Panc1 (cell line): ENCODE results near the gene TMEM242. TPM values are rescaled to one million over a fixed set of nuclear protein-coding genes. Genes with fewer than 3 reads are reported as not detected.

Experiments used
- ATAC-seq: fragments of 200-7000 bp; cut with Tn5 transposase; 2 replicates; pipeline ENCODE4 v1.9.1; 2020; ENCODE audit warnings: mild to moderate bottlenecking, moderate library complexity
- BruUV-seq: library from RNA; stranded (reverse); fragments of 400-500 nt; replicated peaks from 2 replicates; lab custom pipeline; 2021; lab: Mats Ljungman, UMichigan
- CTCF ChIA-PET: fragments of 300-600 bp; sonication (Branson Sonifier 250); formaldehyde crosslinking; loops from one replicate; lab custom pipeline; 2022; ENCODE audit warnings: antibody characterized with exemption; lab: Charles Lee
- POLR2A ChIA-PET: fragments of 300-600 bp; sonication (Branson Sonifier 250); formaldehyde crosslinking; loops from one replicate; lab custom pipeline; 2022; ENCODE audit warnings: antibody characterized with exemption; lab: Charles Lee
- DNase-seq: peaks from one replicate; pipeline ENCODE4 v3.0.0-alpha.2; 2010; ENCODE audit warnings: low read depth, low spot score
- H3K27ac ChIP-seq: 2 replicates; pipeline ENCODE4 v1.5.1; 2011; ENCODE audit warnings: mild to moderate bottlenecking, low read length, inconsistent platforms
- H3K27me3 ChIP-seq: fragments of 200-500 bp; sonication (Bioruptor generic); 2 replicates; pipeline ENCODE4 v1.6.0; 2014; ENCODE audit warnings: low read length, inconsistent platforms; ENCODE audit not compliant: control insufficient read depth, insufficient read depth
- H3K36me3 ChIP-seq: fragments of 200-500 bp; sonication (Bioruptor generic); 2 replicates; pipeline ENCODE4 v1.5.1; 2014; ENCODE audit warnings: inconsistent platforms, mild to moderate bottlenecking, low read length, moderate library complexity; ENCODE audit not compliant: control insufficient read depth, insufficient read depth
- H3K4me1 ChIP-seq: 2 replicates; pipeline ENCODE4 v1.5.1; 2011; ENCODE audit warnings: inconsistent platforms, mild to moderate bottlenecking, low read length, moderate library complexity; ENCODE audit not compliant: control insufficient read depth, insufficient read depth
- H3K4me3 ChIP-seq, 2 experiments: 2 replicates each; pipeline ENCODE4 v1.5.1; 2011 to 2012; ENCODE audit warnings: low read depth in 2 of 2, low read length in 2 of 2, mild to moderate bottlenecking in 2 of 2, inconsistent platforms in 1 of 2, moderate library complexity in 1 of 2
- H3K9me3 ChIP-seq: fragments of 200-500 bp; sonication (Bioruptor generic); 2 replicates; pipeline ENCODE4 v1.5.1; 2014; ENCODE audit warnings: low read depth, mild to moderate bottlenecking, inconsistent platforms, low read length, moderate library complexity; ENCODE audit not compliant: control insufficient read depth, insufficient read depth
- CTCF ChIP-seq: fragments of 450-650 bp; IDR thresholded peaks from 2 replicates; pipeline ENCODE4 v1.5.1; 2017; ENCODE audit warnings: mild to moderate bottlenecking
- POLR2AphosphoS5 ChIP-seq: IDR thresholded peaks from 2 replicates; pipeline ENCODE4 v1.6.1; 2012; ENCODE audit warnings: mild to moderate bottlenecking, low read depth, low read length, moderate library complexity
- REST ChIP-seq, 2 experiments: IDR thresholded peaks; 2 replicates each; pipeline ENCODE4 v1.6.1; 2011 to 2012; ENCODE audit warnings: low read depth in 2 of 2, control low read depth in 1 of 2, low read length in 1 of 2, mild to moderate bottlenecking in 1 of 2, moderate library complexity in 1 of 2; ENCODE audit not compliant: insufficient read depth in 1 of 2
- SIN3A ChIP-seq: IDR thresholded peaks from 2 replicates; pipeline ENCODE4 v1.6.1; 2012; ENCODE audit warnings: low read depth, mild to moderate bottlenecking, low read length, moderate library complexity, borderline replicate concordance; ENCODE audit not compliant: insufficient read depth
- TCF7L2 ChIP-seq: IDR thresholded peaks from 2 replicates; pipeline ENCODE4 v1.6.1; 2011; ENCODE audit warnings: mild to moderate bottlenecking, low read depth, low read length, inconsistent platforms
- in situ Hi-C: cut with HindIII; loops from 2 replicates; pipeline ENCODE4 v1.10.0; 2016; ENCODE audit warnings: low sequenced_read_pairs, low pct_unique_long_range_greater_than_20kb
- intact Hi-C: fragments of 100-400 bp; cut with micrococcal nuclease; formaldehyde crosslinking; loops from one replicate; pipeline ENCODE4 v1.10.0; 2022; ENCODE audit not compliant: unreplicated experiment
- total RNA-seq: library from RNA; stranded (reverse); gene quantifications from one replicate; pipeline ENCODE4 v1.2.1, GENCODE V29; 2021; ENCODE audit not compliant: unreplicated experiment

The TMEM242 gene
- total RNA-seq, 1 experiment from 2014 or later, result 6.8 TPM

GRCh38 chr6:157264701-157265100 lies 58.6 kb downstream of the TMEM242 start:
- BruUV-seq, result no TSS peak
- peaks cover 2% of the 10 kb centered on the region; the same call in 1 of the 2 replicates for H3K4me1 ChIP-seq
- H3K36me3 ChIP-seq, result no peaks in the 10 kb centered on the region
- ATAC-seq (no peak), DNase-seq (no peak)
- CTCF ChIA-PET, result interaction anchor here (0.6 kb wide), 1 partner anchor 10 kb away, joined by 4 read pairs; no protein-coding TSS in a partner anchor
- intact Hi-C loops, result no loop called here
- H3K27ac ChIP-seq, result no peak overlapping the region
- in situ Hi-C loops, result no loop called here
- H3K27me3 ChIP-seq, result no peaks in the 10 kb centered on the region
- no peak overlapping the region for H3K4me3 ChIP-seq
- no peaks in the 10 kb centered on the region for H3K9me3 ChIP-seq
- POLR2A ChIA-PET, result no interaction called here
- no peak for TF ChIP-seq POLR2AphosphoS5
- TF ChIP-seq REST (IDR thresholded peaks at IDR 0.05; ENCODE audit: insufficient read depth in 1 of 2, low read depth in 2 of 2, low read length in 1 of 2), result no peak
- TF ChIP-seq CTCF, result no peak
- no peak for TF ChIP-seq SIN3A
- TF ChIP-seq TCF7L2, result no peak

GRCh38 chr6:157263881-157264397 lies 59.4 kb downstream of the TMEM242 start:
- H3K36me3 ChIP-seq, result no peaks in the 10 kb centered on the region
- in situ Hi-C loops, result no loop called here
- H3K4me3 ChIP-seq, result no peak overlapping the region
- no peak overlapping the region for H3K27ac ChIP-seq
- H3K27me3 ChIP-seq, result no peaks in the 10 kb centered on the region
- no peak for DNase-seq
- ChIA-PET CTCF (interaction anchor here (0.6 kb wide), 1 partner anchor 11 kb away, joined by 4 read pairs; no protein-coding TSS in a partner anchor), POLR2A (no interaction called here)
- intact Hi-C loops, result no loop called here
- H3K9me3 ChIP-seq, result no peaks in the 10 kb centered on the region
- no peak for TF ChIP-seq TCF7L2
- TF ChIP-seq CTCF, result no peak
- no peak for TF ChIP-seq REST (IDR thresholded peaks at IDR 0.05; ENCODE audit: insufficient read depth in 1 of 2, low read depth in 2 of 2, low read length in 1 of 2)
- no peak for TF ChIP-seq POLR2AphosphoS5
- ATAC-seq, result no peak
- H3K4me1 ChIP-seq, result no peaks in the 10 kb centered on the region
- BruUV-seq, result no TSS peak
